T-cell (primary cell): Measurements from ENCODE around the gene C16orf90. TPM values are rescaled to one million over a fixed set of nuclear protein-coding genes. Genes with fewer than 3 reads are reported as not detected.

Source experiments
- ATAC-seq, 4 experiments: fragments of 200-7000 bp in 3 of 4; fragments of 150-1000 bp in 1 of 4; cut with Tn5 transposase; replicated peaks in 1 of 4; 1 replicate in 3 of 4; 2 replicates in 1 of 4; pipeline ENCODE4 v1.10.0; 2021; ENCODE audit warnings: moderate library complexity in 3 of 4, mild to moderate bottlenecking in 2 of 4, moderate number of reproducible peaks in 1 of 4
- CTCF ChIA-PET, 2 donors: fragments of 300-600 bp; sonication (Branson Sonifier 250); formaldehyde crosslinking; loops; one replicate each; lab custom pipeline; 2022; ENCODE audit warnings: antibody characterized with exemption in 2 of 2; lab: Charles Lee
- POLR2A ChIA-PET, 2 donors: fragments of 300-600 bp; sonication (Branson Sonifier 250); formaldehyde crosslinking; loops; one replicate each; lab custom pipeline; 2022; ENCODE audit warnings: antibody characterized with exemption in 2 of 2; lab: Charles Lee
- DNase-seq, 35 experiments: peaks; one replicate each; pipeline versions ENCODE4 v3.0.0 to v3.0.0-alpha.2; 2013 to 2023
- H3K27ac ChIP-seq: one replicate; pipeline ENCODE4 v1.5.1; 2013; ENCODE audit warnings: low read length
- H3K27me3 ChIP-seq, 2 experiments: replicated peaks in 1 of 2; 1 replicate in 1 of 2; 2 replicates in 1 of 2; pipeline versions ENCODE4 v1.6.1 to v1.7.0; 2013; ENCODE audit warnings: low read length in 1 of 2, mixed read lengths in 1 of 2; ENCODE audit not compliant: control insufficient read depth in 2 of 2, insufficient read depth in 2 of 2; ENCODE audit errors: extremely low read depth in 1 of 2
- H3K36me3 ChIP-seq, 2 donors: 1 replicate in 1 of 2; 2 replicates in 1 of 2; pipeline versions ENCODE4 v1.6.1 to v1.7.0; 2013; ENCODE audit warnings: low read length in 1 of 2; ENCODE audit not compliant: control insufficient read depth in 2 of 2, insufficient read depth in 1 of 2; ENCODE audit errors: extremely low read depth in 1 of 2
- H3K4me1 ChIP-seq, 2 experiments: 1 replicate in 1 of 2; 2 replicates in 1 of 2; pipeline versions ENCODE4 v1.6.1 to v1.7.0; 2013; ENCODE audit warnings: low read length in 2 of 2, mixed read lengths in 1 of 2; ENCODE audit not compliant: insufficient read depth in 2 of 2, control insufficient read depth in 1 of 2; ENCODE audit errors: extremely low read depth in 1 of 2
- H3K4me3 ChIP-seq, 2 donors: 1 replicate in 1 of 2; 2 replicates in 1 of 2; pipeline versions ENCODE4 v1.5.1 to v1.7.0; 2013; ENCODE audit warnings: mild to moderate bottlenecking in 2 of 2, low read length in 1 of 2, moderate library complexity in 1 of 2; ENCODE audit not compliant: control insufficient read depth in 1 of 2; ENCODE audit errors: extremely low read depth in 1 of 2
- H3K9me3 ChIP-seq: 2 replicates; pipeline ENCODE4 v1.7.0; 2013
- H3K27ac Mint-ChIP-seq, 2 donors: one replicate each; pipeline ENCODE4 v1.8.0; 2020 to 2021; ENCODE audit warnings: mild to moderate bottlenecking in 2 of 2, mixed read lengths in 2 of 2
- H3K27me3 Mint-ChIP-seq, 2 donors: one replicate each; pipeline ENCODE4 v1.8.0; 2021 to 2022; ENCODE audit warnings: mixed read lengths in 2 of 2
- H3K36me3 Mint-ChIP-seq: one replicate; pipeline ENCODE4 v1.8.0; 2021; ENCODE audit warnings: mixed read lengths
- H3K4me1 Mint-ChIP-seq, 3 donors: one replicate each; pipeline ENCODE4 v1.8.0; 2020 to 2022; ENCODE audit warnings: mixed read lengths in 3 of 3, mild to moderate bottlenecking in 1 of 3
- H3K4me3 Mint-ChIP-seq, 3 donors: one replicate each; pipeline ENCODE4 v1.8.0; 2020 to 2022; ENCODE audit warnings: mild to moderate bottlenecking in 3 of 3, mixed read lengths in 3 of 3, moderate library complexity in 3 of 3
- H3K9me3 Mint-ChIP-seq, 3 donors: one replicate each; pipeline ENCODE4 v1.8.0; 2020 to 2022; ENCODE audit warnings: mixed read lengths in 3 of 3
- WGBS: methylation state at CpG from one replicate; pipeline ENCODE4 v1.1.5; 2013; ENCODE audit warnings: missing lambda C conversion rate; ENCODE audit not compliant: insufficient coverage; 5-methylcytosine and 5-hydroxymethylcytosine counted together
- total RNA-seq, 35 experiments: library from RNA in 6 of 35; stranded (reverse) in 6 of 35; fragments of 120-200 nt in 1 of 35; gene quantifications; one replicate each; pipeline versions ENCODE4 v1.2.1 to v1.2.4 and lab custom pipeline; 2013 to 2026

Gene C16orf90
- total RNA-seq, 5 donors from 2014 or later (not counting 1 experiment from before 2014, with no cell fraction given) = not detected

DNA sequence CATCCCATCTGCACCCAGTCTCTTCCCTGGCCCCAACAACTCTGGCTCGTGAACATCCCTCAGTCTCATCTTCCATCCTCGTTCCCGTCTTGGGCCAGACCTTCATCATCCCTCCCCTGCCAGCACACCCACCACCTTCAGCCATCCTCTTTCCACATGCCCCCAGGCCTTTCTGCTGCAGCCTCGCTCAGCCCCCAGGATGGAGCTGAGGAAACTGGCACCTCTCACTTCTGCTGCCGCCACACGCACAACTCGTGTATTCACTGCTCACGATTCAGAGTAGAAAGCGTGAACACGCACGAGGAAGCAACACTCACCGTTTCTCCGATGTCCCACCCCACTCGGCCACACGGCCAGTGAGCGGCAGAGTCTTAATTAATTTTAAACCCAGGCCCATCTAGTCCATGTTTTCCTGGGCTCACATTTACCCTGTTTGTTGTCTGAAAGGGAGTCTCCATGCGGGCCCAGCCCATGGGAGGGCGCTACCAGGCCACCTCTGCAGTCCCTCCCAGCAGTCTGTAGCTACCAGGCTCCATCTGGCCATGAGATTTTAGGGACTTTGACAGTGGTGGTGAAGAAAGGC, 12.5 kb downstream of the C16orf90 start:
- ATAC-seq (no peak), DNase-seq (no peak)
- Mint-ChIP-seq H3K4me3 (no peak overlapping the region), H3K27ac (no peak overlapping the region), H3K9me3 (no peaks in the 10 kb centered on the region), H3K4me1 (peaks cover 0 to 7% (median 3%) of the 10 kb centered on the region in 3 donors), H3K36me3 (peaks cover 51% of the 10 kb centered on the region), H3K27me3 (no peaks in the 10 kb centered on the region)
- H3K27ac ChIP-seq = no peak overlapping the region
- CTCF ChIA-PET = no interaction called here
- H3K27me3 ChIP-seq = no peaks in the 10 kb centered on the region
- 96% methylated on average over 16 of the region's 18 CpGs for WGBS
- peaks cover 47 to 79% of the 10 kb centered on the region in 2 donors for H3K36me3 ChIP-seq
- peaks cover 0 to 6% of the 10 kb centered on the region in 2 experiments for H3K4me1 ChIP-seq
- H3K9me3 ChIP-seq = no peaks in the 10 kb centered on the region
- POLR2A ChIA-PET = no interaction called here
- no peak overlapping the region for H3K4me3 ChIP-seq

DNA sequence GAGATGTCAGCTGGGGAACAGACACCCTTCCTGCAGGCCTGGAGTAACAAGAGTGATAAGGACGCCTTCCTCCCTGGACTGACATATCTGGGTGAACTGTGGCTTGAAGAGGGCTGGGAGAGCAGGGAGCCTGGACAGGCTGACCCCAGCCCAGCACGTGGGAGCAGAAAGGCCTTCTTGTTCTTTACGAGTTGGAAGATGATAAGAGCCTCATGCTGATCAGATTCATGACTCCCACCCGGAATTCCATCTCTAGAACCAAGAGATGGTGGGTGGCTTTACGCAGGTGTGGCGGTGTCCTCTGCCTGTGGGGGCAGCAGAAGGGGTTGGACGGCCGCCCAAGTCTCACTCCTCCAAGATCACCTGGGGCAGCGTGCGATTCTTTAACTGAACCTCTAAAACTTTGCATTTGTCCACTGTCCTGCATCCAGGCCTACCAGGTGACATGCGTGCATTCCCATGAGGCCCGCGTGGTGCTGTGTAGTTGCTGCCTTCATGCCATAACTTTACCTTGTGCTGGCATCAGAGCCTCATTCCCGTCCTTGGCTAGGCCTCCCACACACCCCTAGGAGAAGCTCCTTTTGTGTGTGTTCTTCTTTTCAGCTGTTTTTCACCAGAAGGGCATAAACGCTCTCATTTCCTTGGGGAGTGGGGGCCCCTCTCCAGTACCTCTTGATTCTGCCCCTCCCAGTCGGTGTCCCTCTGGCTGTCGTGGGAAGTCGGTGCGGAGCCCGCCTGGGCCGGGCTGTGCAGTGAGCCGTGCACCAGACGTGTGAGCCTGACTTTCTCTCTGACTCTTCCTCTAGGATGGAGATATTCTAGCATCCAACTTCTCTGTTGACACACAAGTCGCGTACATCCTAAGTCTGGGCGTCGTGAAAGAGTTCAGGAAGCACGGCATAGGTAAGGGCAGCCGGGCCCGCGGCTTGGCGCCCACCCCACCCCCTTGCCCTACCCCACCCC, 13.3 kb downstream of the C16orf90 start:
- Mint-ChIP-seq H3K4me3 (no peak overlapping the region), H3K4me1 (peaks cover 0 to 7% (median 3%) of the 10 kb centered on the region in 3 donors), H3K27me3 (no peaks in the 10 kb centered on the region), H3K9me3 (no peaks in the 10 kb centered on the region), H3K27ac (peak overlapping the region in 1 of 2 donors; percentile 16), H3K36me3 (peaks cover 51% of the 10 kb centered on the region)
- POLR2A ChIA-PET = no interaction called here
- Histone ChIP-seq H3K4me1 (peaks cover 0 to 6% of the 10 kb centered on the region in 2 experiments), H3K9me3 (no peaks in the 10 kb centered on the region), H3K4me3 (no peak overlapping the region), H3K27me3 (no peaks in the 10 kb centered on the region), H3K36me3 (peaks cover 46 to 77% of the 10 kb centered on the region in 2 donors), H3K27ac (no peak overlapping the region)
- ATAC-seq = no peak
- WGBS = 94% methylated on average over 19 of the region's 32 CpGs
- no peak for DNase-seq
- CTCF ChIA-PET = no interaction called here

DNA sequence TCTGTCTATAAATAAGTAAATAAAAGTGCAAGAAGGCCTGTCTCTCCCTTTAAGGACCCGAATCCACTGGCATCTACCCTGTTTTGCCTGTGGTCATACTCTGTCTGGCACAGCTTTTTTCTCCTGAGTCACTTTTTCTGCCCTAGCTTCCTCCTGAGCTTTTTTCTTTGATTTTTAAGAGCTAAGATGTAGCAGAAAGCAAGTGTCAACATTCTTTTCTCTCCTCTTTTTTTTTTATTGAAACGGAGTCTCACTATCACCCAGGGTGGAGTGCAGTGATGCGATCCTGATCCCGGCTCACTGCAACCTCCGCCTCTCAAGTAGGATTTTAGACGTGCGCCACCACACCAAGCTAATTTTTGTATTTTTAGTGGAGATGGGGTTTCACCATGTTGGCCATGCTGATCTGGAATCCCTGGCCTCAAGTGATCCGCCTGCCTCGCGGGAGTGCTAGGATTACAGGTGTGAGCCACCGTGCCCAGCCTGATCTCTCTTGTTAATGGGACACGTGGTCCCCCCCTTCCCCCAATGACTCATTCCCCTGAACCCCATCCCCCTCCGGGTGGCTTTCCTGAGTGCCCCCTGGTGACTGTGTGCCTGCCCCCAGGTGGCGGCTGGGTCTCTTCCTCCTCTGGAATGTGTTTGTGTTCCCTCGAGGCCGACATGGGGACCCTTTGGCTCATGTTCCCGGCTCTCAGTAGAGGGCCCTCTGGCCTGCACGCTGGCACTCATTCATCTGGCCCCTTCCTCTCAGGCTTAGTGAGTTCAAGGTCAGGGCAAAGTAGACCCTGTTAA, 14.2 kb downstream of the C16orf90 start:
- Histone ChIP-seq H3K27ac (no peak overlapping the region), H3K4me1 (peaks cover 0 to 6% of the 10 kb centered on the region in 2 experiments), H3K9me3 (no peaks in the 10 kb centered on the region), H3K27me3 (no peaks in the 10 kb centered on the region), H3K36me3 (peaks cover 44 to 72% of the 10 kb centered on the region in 2 donors), H3K4me3 (no peak overlapping the region)
- 89% methylated on average over 8 of the region's 18 CpGs for WGBS
- CTCF ChIA-PET = no interaction called here
- no peak for ATAC-seq
- no peak overlapping the region for H3K4me3 Mint-ChIP-seq
- no peaks in the 10 kb centered on the region for H3K9me3 Mint-ChIP-seq
- peak overlapping the region in 1 of 2 donors; percentile 16 for H3K27ac Mint-ChIP-seq
- H3K36me3 Mint-ChIP-seq = peaks cover 46% of the 10 kb centered on the region
- POLR2A ChIA-PET = no interaction called here
- H3K27me3 Mint-ChIP-seq = no peaks in the 10 kb centered on the region
- no peak for DNase-seq
- H3K4me1 Mint-ChIP-seq = peaks cover 0 to 7% (median 3%) of the 10 kb centered on the region in 3 donors

DNA sequence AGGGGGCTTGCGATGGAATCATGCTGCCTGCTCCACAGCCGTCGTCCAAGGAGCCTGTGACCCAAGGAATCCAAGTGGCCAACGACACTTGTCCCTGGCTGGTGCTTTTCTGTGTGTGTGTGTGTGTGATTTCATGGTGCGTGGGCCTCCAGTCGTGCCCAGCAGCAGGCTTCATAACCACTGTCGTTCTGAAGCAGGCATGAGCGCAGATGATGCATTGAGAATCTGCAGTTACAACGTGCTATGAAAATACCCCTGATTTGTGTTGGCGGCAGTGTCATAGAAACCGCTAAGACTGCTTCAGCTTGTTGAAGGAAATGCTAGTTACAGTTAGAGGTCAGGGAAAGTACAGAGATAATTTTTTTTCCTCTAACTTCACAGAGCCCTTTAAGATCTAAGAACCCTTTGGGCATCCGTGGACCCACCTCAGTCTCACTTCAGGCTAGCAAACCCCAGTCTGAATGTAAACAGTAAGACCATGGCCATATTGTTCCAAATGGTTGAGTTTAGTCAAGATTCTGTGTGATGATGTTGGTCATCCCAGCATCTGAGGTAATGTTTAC, 15.6 kb downstream of the C16orf90 start:
- Mint-ChIP-seq H3K9me3 (no peaks in the 10 kb centered on the region), H3K4me1 (peaks cover 4 to 7% (median 5%) of the 10 kb centered on the region in 3 donors), H3K4me3 (no peak overlapping the region), H3K27me3 (no peaks in the 10 kb centered on the region), H3K27ac (peak overlapping the region in 1 of 2 donors; percentile 22), H3K36me3 (peaks cover 43% of the 10 kb centered on the region)
- 80% methylated on average over 8 of the region's 12 CpGs for WGBS
- peaks cover 0 to 6% of the 10 kb centered on the region in 2 experiments for H3K4me1 ChIP-seq
- peak in 1 of 4 experiments; percentile 56 for ATAC-seq
- peak overlapping the region; percentile 23 for H3K27ac ChIP-seq
- no peaks in the 10 kb centered on the region for H3K9me3 ChIP-seq
- ChIA-PET CTCF (no interaction called here), POLR2A (no interaction called here)
- peaks cover 31 to 62% of the 10 kb centered on the region in 2 donors for H3K36me3 ChIP-seq
- no peak overlapping the region for H3K4me3 ChIP-seq
- H3K27me3 ChIP-seq = no peaks in the 10 kb centered on the region
- DNase-seq = peak in 2 of 35 experiments; percentile 34 to 38

DNA sequence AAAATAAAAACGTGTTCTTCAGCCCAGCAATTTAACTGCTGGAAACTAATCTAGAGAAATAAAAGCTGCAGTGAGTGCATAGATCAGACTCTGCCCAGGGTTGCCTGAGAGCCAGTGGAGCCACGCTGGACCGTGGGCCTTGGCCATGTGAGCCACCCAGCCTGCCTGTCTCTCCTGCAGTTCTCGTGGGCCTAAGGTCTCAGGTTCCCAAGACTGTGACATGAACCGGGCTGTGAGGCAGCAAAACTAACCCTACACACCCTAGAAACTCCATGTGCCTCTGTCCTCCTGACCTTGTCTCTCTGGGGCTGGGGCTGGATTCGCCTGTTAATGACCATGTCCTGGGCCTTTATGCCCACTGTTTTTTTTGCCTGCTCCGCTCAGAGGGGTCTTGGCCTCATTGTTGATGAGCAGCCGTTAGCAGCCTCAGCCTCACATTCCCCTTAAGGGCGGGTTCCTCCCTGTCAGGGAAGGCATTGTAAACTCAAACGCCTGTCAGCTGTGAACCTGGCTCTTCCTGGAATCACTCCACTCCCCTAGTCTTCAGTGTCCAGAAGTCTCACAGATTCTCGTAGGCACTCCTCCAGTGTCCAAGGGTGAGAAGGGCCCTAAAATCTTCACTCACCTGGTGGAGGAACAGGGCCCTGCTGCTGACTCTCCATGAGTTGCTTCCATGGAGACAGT, 16.9 kb downstream of the C16orf90 start:
- Mint-ChIP-seq H3K27ac (no peak overlapping the region), H3K4me3 (no peak overlapping the region), H3K36me3 (peaks cover 36% of the 10 kb centered on the region), H3K27me3 (no peaks in the 10 kb centered on the region), H3K9me3 (no peaks in the 10 kb centered on the region), H3K4me1 (peaks cover 4 to 8% (median 6%) of the 10 kb centered on the region in 3 donors)
- ATAC-seq (no peak), DNase-seq (no peak)
- Histone ChIP-seq H3K9me3 (no peaks in the 10 kb centered on the region), H3K36me3 (peaks cover 30 to 49% of the 10 kb centered on the region in 2 donors), H3K27me3 (no peaks in the 10 kb centered on the region), H3K27ac (no peak overlapping the region), H3K4me1 (peaks cover 0 to 6% of the 10 kb centered on the region in 2 experiments), H3K4me3 (no peak overlapping the region)
- WGBS = 94% methylated on average over 9 of the region's 11 CpGs
- POLR2A ChIA-PET = no interaction called here
- CTCF ChIA-PET = no interaction called here
